K562 (cell line): ENCODE data around the gene HSPA1B. TPM values are rescaled to one million over a fixed set of nuclear protein-coding genes. Genes with fewer than 3 reads are reported as not detected.

Experiments
- AFF4 ChIP-seq: sonication (generic); formaldehyde crosslinking; IDR thresholded peaks from 2 replicates; pipeline ENCODE4 v1.8.0; 2023; ENCODE audit warnings: mild to moderate bottlenecking, missing genetic modification reagents
- BCOR ChIP-seq: fragments of 450-650 bp; IDR thresholded peaks from 2 replicates; pipeline ENCODE4 v1.6.1; 2016
- BRF2 ChIP-seq: IDR thresholded peaks from 3 replicates; pipeline ENCODE4 v1.6.1; 2011; ENCODE audit warnings: borderline replicate concordance, mild to moderate bottlenecking; ENCODE audit not compliant: insufficient read length, insufficient read depth
- CBX1 ChIP-seq: sonication (generic); IDR thresholded peaks from 2 replicates; pipeline ENCODE4 v1.6.1; 2016; ENCODE audit warnings: antibody characterized with exemption, low read depth, mild to moderate bottlenecking
- DLX4 ChIP-seq: fragments of 250-450 bp; sonication (Bioruptor Pico); IDR thresholded peaks from 2 replicates; pipeline ENCODE4 v1.6.1; 2021; ENCODE audit warnings: mild to moderate bottlenecking
- DMBX1 ChIP-seq: fragments of 250-450 bp; sonication (Bioruptor Pico); IDR thresholded peaks from 2 replicates; pipeline ENCODE4 v1.8.0; 2022; ENCODE audit warnings: inconsistent platforms, mild to moderate bottlenecking, moderate library complexity, borderline replicate concordance
- ETV1 ChIP-seq: fragments of 450-650 bp; conservative IDR thresholded peaks from 2 replicates; pipeline ENCODE4 v1.6.1; 2016; ENCODE audit warnings: missing genetic modification characterization, control low read depth, low read depth, missing compliant biosample characterization
- FOXM1 ChIP-seq, 2 experiments: fragments of 450-650 bp in 1 of 2; sonication (generic) in 1 of 2; formaldehyde crosslinking in 1 of 2; IDR thresholded peaks; 2 replicates each; pipeline versions ENCODE4 v1.6.1 to v1.9.0; 2017 to 2022; ENCODE audit warnings: low read depth in 2 of 2, mild to moderate bottlenecking in 2 of 2, missing genetic modification reagents in 1 of 2, moderate library complexity in 1 of 2
- MAFF ChIP-seq: IDR thresholded peaks from 2 replicates; pipeline ENCODE4 v1.6.1; 2012; ENCODE audit warnings: low read length, improper control_type of control experiment
- ZBTB40 ChIP-seq, 2 experiments: fragments of 450-650 bp in 1 of 2; sonication (generic) in 1 of 2; formaldehyde crosslinking in 1 of 2; IDR thresholded peaks; 2 replicates each; pipeline versions ENCODE4 v1.7.1 to v1.9.0; 2016 to 2022; ENCODE audit warnings: inconsistent platforms in 1 of 2, mild to moderate bottlenecking in 1 of 2, missing genetic modification reagents in 1 of 2
- ZC3H4 ChIP-seq: sonication (generic); formaldehyde crosslinking; IDR thresholded peaks from 2 replicates; pipeline ENCODE4 v1.9.0; 2021; ENCODE audit warnings: missing genetic modification reagents, borderline replicate concordance
- polyA plus RNA-seq, 8 experiments: library from polyadenylated mRNA; depleted of rRNA in 4 of 8; stranded (reverse) in 5 of 8; unstranded in 3 of 8; fragments of >200 nt; fragmentation: Nextera tagmentation in 2 of 8; fragmentation: Illumina TruSeq in 1 of 8; extraction: Ambion mirVana in 2 of 8; extraction: Trizol in 1 of 8; gene quantifications; 2 replicates each; pipeline versions ENCODE4 v1.2.1 to v1.2.3, GENCODE V29; 2011 to 2014; ENCODE audit warnings: inconsistent platforms in 1 of 8, missing spikeins in 1 of 8
- total RNA-seq, 7 experiments: library from RNA; depleted of rRNA in 6 of 7; stranded (reverse); fragments of >200 nt in 6 of 7; fragmentation: Illumina TruSeq in 2 of 7; extraction: Trizol in 2 of 7; gene quantifications; 2 replicates each; pipeline versions ENCODE4 v1.2.1 to v1.2.3, GENCODE V29; 2011 to 2021; ENCODE audit warnings: low replicate concordance in 1 of 7

Gene HSPA1B
- total and polyA plus RNA-seq, 9 of the 15 experiments (the other 6 are each of a cell fraction or from before 2014, with no cell fraction given) = 0.27 to 227 (median 51.2) TPM

- TF ChIP-seq ZBTB40 (IDR thresholded peaks at IDR 0.05) (0 out of 2 replicates have a peak, but pooled peaks have one; percentile 50), ZBTB40 (CRISPR knock-in tag; IDR thresholded peaks at IDR 0.05) (no peak), DMBX1 (no peak), DLX4 (CRISPR knock-in tag) (no peak), BRF2 (no peak), ETV1 (no peak), AFF4 (CRISPR knock-in tag) (no peak; the same call in 1 of the 2 replicates), CBX1 (no peak), ZC3H4 (CRISPR knock-in tag) (peak; percentile 89; the same call in 1 of the 2 replicates), FOXM1 (IDR thresholded peaks at IDR 0.05; ENCODE audit: low read depth) (no peak), FOXM1 (CRISPR knock-in tag; IDR thresholded peaks at IDR 0.05; ENCODE audit: low read depth) (peak; percentile 20; the same call in 1 of the 2 replicates), BCOR (peak; percentile 49; the same call in 1 of the 2 replicates), MAFF (no peak)
These were observed 32.5 kb upstream of the HSPA1B start (continued) for GRCh38 chr6:31794866-31795615.
